ENCODE data around the gene ST8SIA1. TPM values are rescaled to one million over a fixed set of nuclear protein-coding genes. Genes with fewer than 3 reads are reported as not detected.
A peak's percentile ranks its signal among the peaks of the same experiment; 100 is the strongest.

ST8SIA1 gene
- total RNA-seq, 2 experiments from 2014 or later, result 1.5 to 1.6 TPM

- ATAC-seq (no peak), DNase-seq (no peak)
- Mint-ChIP-seq H3K4me1 (no peaks in the 10 kb centered on the region), H3K4me3 (no peak overlapping the region), H3K27me3 (peaks cover 1% of the 10 kb centered on the region), H3K27ac (no peak overlapping the region), H3K9me3 (ENCODE audit: low read depth) (no peaks in the 10 kb centered on the region), H3K36me3 (ENCODE audit: low read depth) (no peaks in the 10 kb centered on the region)
- intact Hi-C loops (cut with DNase I, micrococcal nuclease), result no loop called here
- POLR2A ChIA-PET, result interaction anchor here (0.6 kb wide), 1 partner anchor 260 kb away, joined by 5 read pairs; no protein-coding TSS in a partner anchor
- CTCF ChIA-PET, result interaction anchor here (0.6 to 1.2 kb wide), 4 partner anchors 11 to 233 kb away, joined by 3 to 5 read pairs (median 4); no protein-coding TSS in a partner anchor
Measured at GRCh38 chr12:22355011-22355580, 20.6 kb upstream of the ST8SIA1 start.

GRCh38 chr12:22353615-22354325 is 19.3 kb upstream of the ST8SIA1 start:
- Mint-ChIP-seq H3K4me3 (no peak overlapping the region), H3K4me1 (no peaks in the 10 kb centered on the region), H3K27ac (no peak overlapping the region), H3K27me3 (no peaks in the 10 kb centered on the region), H3K36me3 (ENCODE audit: low read depth) (no peaks in the 10 kb centered on the region), H3K9me3 (ENCODE audit: low read depth) (no peaks in the 10 kb centered on the region)
- ChIA-PET POLR2A (no interaction called here), CTCF (interaction anchor here (0.7 kb wide), 1 partner anchor 41 kb away, joined by 3 read pairs; no protein-coding TSS in a partner anchor)
- ATAC-seq (no peak), DNase-seq (no peak)
- intact Hi-C loops (cut with DNase I, micrococcal nuclease), result no loop called here

- ChIA-PET CTCF (interaction anchor here (0.6 kb wide), 1 partner anchor 229 kb away, joined by 4 read pairs; no protein-coding TSS in a partner anchor), POLR2A (no interaction called here)
- ATAC-seq (no peak), DNase-seq (no peak)
- intact Hi-C loops (cut with DNase I, micrococcal nuclease), result no loop called here
- Mint-ChIP-seq H3K4me3 (no peak overlapping the region), H3K27me3 (no peaks in the 10 kb centered on the region), H3K27ac (no peak overlapping the region), H3K36me3 (ENCODE audit: low read depth) (no peaks in the 10 kb centered on the region), H3K4me1 (no peaks in the 10 kb centered on the region), H3K9me3 (ENCODE audit: low read depth) (peaks cover 5% of the 10 kb centered on the region)
Measured at GRCh38 chr12:22350886-22351285, 16.4 kb upstream of the ST8SIA1 start.

- DNase-seq (no peak), ATAC-seq (no peak)
- intact Hi-C loops (cut with DNase I, micrococcal nuclease), result no loop called here
- Mint-ChIP-seq H3K27me3 (no peaks in the 10 kb centered on the region), H3K36me3 (ENCODE audit: low read depth) (no peaks in the 10 kb centered on the region), H3K4me3 (no peak overlapping the region), H3K9me3 (ENCODE audit: low read depth) (peaks cover 6% of the 10 kb centered on the region), H3K27ac (no peak overlapping the region), H3K4me1 (no peaks in the 10 kb centered on the region)
- ChIA-PET POLR2A (no interaction called here), CTCF (interaction anchor here (0.9 kb wide), 1 partner anchor 13 kb away, joined by 3 read pairs; no protein-coding TSS in a partner anchor)
Measured at GRCh38 chr12:22348208-22348607, 13.7 kb upstream of the ST8SIA1 start.

GRCh38 chr12:22340143-22340542 is 5.6 kb upstream of the ST8SIA1 start:
- no peak overlapping the region for H3K27ac Mint-ChIP-seq
- ChIA-PET CTCF (interaction anchor here (0.6 to 1.0 kb wide), 2 partner anchors 103 to 642 kb away, joined by 3 read pairs; no protein-coding TSS in a partner anchor), POLR2A (no interaction called here)
- no peak overlapping the region for H3K4me3 Mint-ChIP-seq
- ATAC-seq (no peak), DNase-seq (no peak)
- H3K9me3 Mint-ChIP-seq (ENCODE audit: low read depth), result peaks cover 12% of the 10 kb centered on the region
- intact Hi-C loops (cut with DNase I, micrococcal nuclease), result no loop called here
- H3K4me1 Mint-ChIP-seq, result peaks cover 3% of the 10 kb centered on the region
- no peaks in the 10 kb centered on the region for H3K27me3 Mint-ChIP-seq
- no peaks in the 10 kb centered on the region for H3K36me3 Mint-ChIP-seq (ENCODE audit: low read depth)

- CTCF ChIA-PET, result interaction anchor here (0.6 to 1.0 kb wide), 2 partner anchors 104 to 642 kb away, joined by 3 read pairs; no protein-coding TSS in a partner anchor
- Mint-ChIP-seq H3K27me3 (no peaks in the 10 kb centered on the region), H3K27ac (no peak overlapping the region), H3K9me3 (ENCODE audit: low read depth) (peaks cover 12% of the 10 kb centered on the region), H3K36me3 (ENCODE audit: low read depth) (no peaks in the 10 kb centered on the region), H3K4me1 (peaks cover 3% of the 10 kb centered on the region), H3K4me3 (no peak overlapping the region)
- ATAC-seq (no peak), DNase-seq (no peak)
- intact Hi-C loops (cut with DNase I, micrococcal nuclease), result loop anchor here (5.0 to 10.0 kb wide), 6 partner anchors 58 to 645 kb away; partner anchors contain the start of gene C2CD5 (in 2 of the 2)
- POLR2A ChIA-PET, result no interaction called here
Measured at GRCh38 chr12:22339691-22340090, 5.2 kb upstream of the ST8SIA1 start.

GRCh38 chr12:22335794-22336166 is 1.3 kb upstream of the ST8SIA1 start:
- peaks cover 11% of the 10 kb centered on the region for H3K27me3 Mint-ChIP-seq
- POLR2A ChIA-PET, result interaction anchor here (0.6 to 1.0 kb wide), 4 partner anchors 48 to 107 kb away, joined by 3 to 4 read pairs (median 3); no protein-coding TSS in a partner anchor
- intact Hi-C loops (cut with DNase I, micrococcal nuclease), result loop anchor here (1.0 to 10.0 kb wide), 15 partner anchors 62 to 641 kb away; partner anchors contain the start of genes C2CD5 (in 2 of the 2) and CMAS (in 2 of the 2)
- ATAC-seq (no peak), DNase-seq (no peak)
- CTCF ChIA-PET, result interaction anchor here (0.7 to 1.5 kb wide), 23 partner anchors 13 to 638 kb away, joined by 3 to 13 read pairs (median 4); no protein-coding TSS in a partner anchor
- H3K4me3 Mint-ChIP-seq, result peak overlapping the region; percentile 79
- no peaks in the 10 kb centered on the region for H3K9me3 Mint-ChIP-seq (ENCODE audit: low read depth)
- H3K27ac Mint-ChIP-seq, result peak overlapping the region; percentile 59
- H3K4me1 Mint-ChIP-seq, result peaks cover 22% of the 10 kb centered on the region
- no peaks in the 10 kb centered on the region for H3K36me3 Mint-ChIP-seq (ENCODE audit: low read depth)

- POLR2A ChIA-PET, result no interaction called here
- no peak for ATAC-seq
Measured at GRCh38 chr12:22333713-22334409, 646 bp downstream of the ST8SIA1 start.

GRCh38 chr12:22333186-22333712 is 1.3 kb downstream of the ST8SIA1 start:
- intact Hi-C loops (cut with DNase I, micrococcal nuclease), result loop anchor here in 1 of 2 experiments (10.0 kb wide), 2 partner anchors 212 to 638 kb away; partner anchors contain the start of gene C2CD5
- H3K27me3 Mint-ChIP-seq, result peaks cover 11% of the 10 kb centered on the region
- ChIA-PET CTCF (interaction anchor here (1.7 kb wide), 1 partner anchor 14 kb away, joined by 6 read pairs; no protein-coding TSS in a partner anchor), POLR2A (no interaction called here)
- peaks cover 33% of the 10 kb centered on the region for H3K4me1 Mint-ChIP-seq
- no peaks in the 10 kb centered on the region for H3K36me3 Mint-ChIP-seq (ENCODE audit: low read depth)
- no peak for DNase-seq
- no peaks in the 10 kb centered on the region for H3K9me3 Mint-ChIP-seq (ENCODE audit: low read depth)
- peak overlapping the region; percentile 79 for H3K4me3 Mint-ChIP-seq
- peak overlapping the region; percentile 28 for H3K27ac Mint-ChIP-seq
- no peak for ATAC-seq

More at GRCh38 chr12:22333713-22334409, 646 bp downstream of the ST8SIA1 start:
- peak overlapping the region; percentile 79 for H3K4me3 Mint-ChIP-seq
- no peaks in the 10 kb centered on the region for H3K9me3 Mint-ChIP-seq (ENCODE audit: low read depth)
- intact Hi-C loops (cut with DNase I, micrococcal nuclease), result loop anchor here (2.0 to 10.0 kb wide), 5 partner anchors 109 to 639 kb away; partner anchors contain the start of genes C2CD5 (in 1 of the 2) and CMAS (in 1 of the 2)
- CTCF ChIA-PET, result interaction anchor here (1.7 kb wide), 1 partner anchor 15 kb away, joined by 6 read pairs; no protein-coding TSS in a partner anchor
- DNase-seq, result peak; percentile 34
- H3K36me3 Mint-ChIP-seq (ENCODE audit: low read depth), result no peaks in the 10 kb centered on the region
- H3K4me1 Mint-ChIP-seq, result peaks cover 30% of the 10 kb centered on the region
- H3K27ac Mint-ChIP-seq, result peak overlapping the region; percentile 28
- peaks cover 11% of the 10 kb centered on the region for H3K27me3 Mint-ChIP-seq

GRCh38 chr12:22332202-22332601 is 2.3 kb downstream of the ST8SIA1 start:
- no peak for DNase-seq
- ATAC-seq, result no peak
- intact Hi-C loops (cut with DNase I, micrococcal nuclease), result loop anchor here in 1 of 2 experiments (10.0 kb wide), 2 partner anchors 213 to 637 kb away; partner anchors contain the start of gene C2CD5
- Mint-ChIP-seq H3K4me1 (peaks cover 35% of the 10 kb centered on the region), H3K4me3 (peak overlapping the region; percentile 6), H3K27me3 (peaks cover 11% of the 10 kb centered on the region), H3K27ac (no peak overlapping the region), H3K36me3 (ENCODE audit: low read depth) (no peaks in the 10 kb centered on the region), H3K9me3 (ENCODE audit: low read depth) (no peaks in the 10 kb centered on the region)
- ChIA-PET CTCF (interaction anchor here (1.0 kb wide), 1 partner anchor 11 kb away, joined by 3 read pairs; no protein-coding TSS in a partner anchor), POLR2A (no interaction called here)
